ENCODE results near the gene THNSL1.

GRCh38 chr10:24983946-24984345, 32.5 kb upstream of the THNSL1 start:
- TF ChIP-seq ZKSCAN1 (IDR thresholded peaks at IDR 0.05; ENCODE audit: low read depth, low read length) (no peak), CTCF (IDR thresholded peaks at IDR 0.05 in 2 of 3, conservative IDR thresholded peaks at IDR 0.05 in 1 of 3; ENCODE audit: insufficient read depth in 2 of 3, low read depth in 1 of 3, low read length in 3 of 3) (no peak), MLLT1 (IDR thresholded peaks at IDR 0.05) (no peak), ELF4 (CRISPR knock-in tag; IDR thresholded peaks at IDR 0.05) (no peak), POLR2A (conservative IDR thresholded peaks at IDR 0.05) (no peak), MECOM (CRISPR knock-in tag; IDR thresholded peaks at IDR 0.05) (no peak), ATF3 (IDR thresholded peaks at IDR 0.05) (no peak), ATF3 (CRISPR knock-in tag; conservative IDR thresholded peaks at IDR 0.05) (no peak), FOXM1 (IDR thresholded peaks at IDR 0.05; ENCODE audit: low read depth) (no peak), FOXM1 (CRISPR knock-in tag; IDR thresholded peaks at IDR 0.05; ENCODE audit: low read depth) (no peak), IRF9 (tag; IDR thresholded peaks at IDR 0.05) (no peak)
